ENCODE data around the gene PAX3.

GRCh38 chr2:222241128-222241870, 57.5 kb downstream of the PAX3 start:
- TF ChIP-seq CTCF (IDR thresholded peaks at IDR 0.05; ENCODE audit: low read depth, low read length) (no peak), EZH2phosphoT487 (IDR thresholded peaks at IDR 0.05; ENCODE audit: low read depth) (no peak)

Measured in OCI-LY3 (cell line).